Upper lobe of left lung (tissue), 6 donors: ENCODE results near the gene FCER1G. TPM values are rescaled to one million over a fixed set of nuclear protein-coding genes. Genes with fewer than 3 reads are reported as not detected.

Source experiments
- ATAC-seq, 2 donors: fragments of 200-7000 bp; cut with Tn5 transposase; one replicate each; pipeline ENCODE4 v1.9.1; 2022; ENCODE audit warnings: mild to moderate bottlenecking in 2 of 2, moderate library complexity in 2 of 2; ENCODE audit not compliant: low FRiP score in 2 of 2
- DNase-seq, 2 donors: peaks; one replicate each; pipeline ENCODE4 v3.0.0-alpha.2; 2019 to 2020
- H3K27ac ChIP-seq, 4 donors: fragments of 200-600 bp; sonication (generic); one replicate each; pipeline ENCODE4 v1.5.1; 2016 to 2019
- H3K27me3 ChIP-seq, 4 donors: fragments of 200-600 bp; sonication (generic); one replicate each; pipeline ENCODE4 v1.5.1; 2017 to 2019
- H3K36me3 ChIP-seq, 4 donors: fragments of 200-600 bp; sonication (generic); one replicate each; pipeline ENCODE4 v1.5.1; 2016 to 2019
- H3K4me1 ChIP-seq, 4 donors: fragments of 200-600 bp; sonication (generic); one replicate each; pipeline ENCODE4 v1.5.1; 2018 to 2019
- H3K4me3 ChIP-seq, 4 donors: fragments of 200-600 bp; sonication (generic); one replicate each; pipeline ENCODE4 v1.5.1; 2017 to 2019; ENCODE audit warnings: mild to moderate bottlenecking in 2 of 4, moderate library complexity in 1 of 4
- H3K9me3 ChIP-seq, 4 donors: fragments of 200-600 bp; sonication (generic); one replicate each; pipeline ENCODE4 v1.5.1; 2018 to 2019
- CTCF ChIP-seq, 6 experiments: fragments of 450-650 bp in 4 of 6; fragments of 200-600 bp in 2 of 6; sonication (generic) in 2 of 6; IDR thresholded peaks; one replicate each; pipeline ENCODE4 v1.5.1; 2016 to 2019; ENCODE audit warnings: antibody characterized with exemption in 6 of 6
- EP300 ChIP-seq, 4 donors: sonication (generic); formaldehyde crosslinking; IDR thresholded peaks; one replicate each; pipeline ENCODE4 v1.5.1; 2017; ENCODE audit warnings: antibody characterized with exemption in 4 of 4, control low read depth in 2 of 4
- POLR2A ChIP-seq, 4 donors: fragments of 450-650 bp; IDR thresholded peaks; one replicate each; pipeline ENCODE4 v1.5.1; 2016 to 2017; ENCODE audit warnings: antibody characterized with exemption in 4 of 4, mild to moderate bottlenecking in 2 of 4
- POLR2AphosphoS5 ChIP-seq, 2 donors: sonication (generic); formaldehyde crosslinking; IDR thresholded peaks; one replicate each; pipeline ENCODE4 v1.5.1; 2017; ENCODE audit warnings: antibody characterized with exemption in 2 of 2
- WGBS, 2 donors: methylation state at CpG; one replicate each; pipeline ENCODE4 v1.1.5; 2017 to 2018; 5-methylcytosine and 5-hydroxymethylcytosine counted together
- total RNA-seq, 6 donors: library from RNA; depleted of rRNA in 4 of 6; stranded (reverse); fragments of >200 nt in 4 of 6; gene quantifications; one replicate each; pipeline versions ENCODE4 v1.1.0 to v1.2.1, GENCODE V29; 2016 to 2021
- donor health status: DM: no; HTN: no; CAD: no; lungs with moderate emphysema.
- donor health status: DM: no; HTN: yes; CAD: no; lungs with severe emphysema.

Gene FCER1G
- total RNA-seq, 6 donors from 2014 or later: 75.4 to 233 (median 176) TPM

- TF ChIP-seq POLR2AphosphoS5 (IDR thresholded peaks at IDR 0.05) (peak in 1 of 2 donors; percentile 17), EP300 (IDR thresholded peaks at IDR 0.05) (peak in 1 of 4 donors; percentile 9), CTCF (IDR thresholded peaks at IDR 0.05) (peak; percentile 78 to 92 (median 81)), POLR2A (IDR thresholded peaks at IDR 0.05) (no peak)
- Histone ChIP-seq H3K27ac (peak overlapping the region in 1 of 4 donors; percentile 3), H3K27me3 (no peaks in the 10 kb centered on the region), H3K4me1 (peaks cover 4 to 16% (median 6%) of the 10 kb centered on the region in 4 donors), H3K9me3 (no peaks in the 10 kb centered on the region), H3K36me3 (peaks cover 0 to 10% (median 0%) of the 10 kb centered on the region in 4 donors), H3K4me3 (no peak overlapping the region)
- 37 to 62% methylated on average over 7 to 15 of the region's 15 CpGs for WGBS, 2 donors
- ATAC-seq: peak; percentile 72 to 77
- DNase-seq: peak; percentile 50 to 64
Observed at GRCh38 chr1:161192476-161193465, 22.3 kb upstream of the FCER1G start.

- TF ChIP-seq EP300 (IDR thresholded peaks at IDR 0.05) (no peak), CTCF (IDR thresholded peaks at IDR 0.05) (no peak), POLR2A (IDR thresholded peaks at IDR 0.05) (no peak), POLR2AphosphoS5 (IDR thresholded peaks at IDR 0.05) (no peak)
- peaks cover 0 to 10% (median 0%) of the 10 kb centered on the region in 4 donors for H3K36me3 ChIP-seq
- no peaks in the 10 kb centered on the region for H3K9me3 ChIP-seq
- no peak overlapping the region for H3K4me3 ChIP-seq
- ATAC-seq (no peak), DNase-seq (peak in 1 of 2 donors; percentile 82)
- WGBS, 2 donors: 86 to 91% methylated on average over 9 to 17 of the region's 21 CpGs
- H3K27me3 ChIP-seq: no peaks in the 10 kb centered on the region
- H3K4me1 ChIP-seq: peaks cover 5 to 25% (median 13%) of the 10 kb centered on the region in 4 donors
- no peak overlapping the region for H3K27ac ChIP-seq
Observed at GRCh38 chr1:161193561-161194235, 21.4 kb upstream of the FCER1G start.

GRCh38 chr1:161195171-161195570 is 19.9 kb upstream of the FCER1G start:
- Histone ChIP-seq H3K4me1 (peaks cover 14 to 40% (median 25%) of the 10 kb centered on the region in 4 donors), H3K27ac (no peak overlapping the region), H3K27me3 (no peaks in the 10 kb centered on the region), H3K36me3 (peaks cover 0 to 10% (median 0%) of the 10 kb centered on the region in 4 donors), H3K4me3 (no peak overlapping the region), H3K9me3 (no peaks in the 10 kb centered on the region)
- WGBS, 2 donors: 69 to 76% methylated on average over 4 of the region's 4 CpGs
- ATAC-seq (no peak), DNase-seq (no peak)
- TF ChIP-seq CTCF (IDR thresholded peaks at IDR 0.05): no peak
- TF ChIP-seq POLR2A (IDR thresholded peaks at IDR 0.05): no peak
- TF ChIP-seq EP300 (IDR thresholded peaks at IDR 0.05): no peak
- no peak for TF ChIP-seq POLR2AphosphoS5 (IDR thresholded peaks at IDR 0.05)

- peak overlapping the region in 1 of 4 donors; percentile 97 for H3K27ac ChIP-seq
- H3K36me3 ChIP-seq: peaks cover 0 to 9% (median 0%) of the 10 kb centered on the region in 4 donors
- ATAC-seq: no peak
- peak overlapping the region in 1 of 4 donors; percentile 39 for H3K4me3 ChIP-seq
- H3K27me3 ChIP-seq: no peaks in the 10 kb centered on the region
- H3K4me1 ChIP-seq: peaks cover 23 to 49% (median 34%) of the 10 kb centered on the region in 4 donors
- WGBS, 2 donors: 98 to 100% methylated on average over 2 to 7 of the region's 7 CpGs
- TF ChIP-seq CTCF (IDR thresholded peaks at IDR 0.05) (no peak), POLR2AphosphoS5 (IDR thresholded peaks at IDR 0.05) (no peak), EP300 (IDR thresholded peaks at IDR 0.05) (no peak), POLR2A (IDR thresholded peaks at IDR 0.05) (no peak)
- DNase-seq: no peak
- H3K9me3 ChIP-seq: no peaks in the 10 kb centered on the region
Observed at GRCh38 chr1:161196111-161196510, 19.0 kb upstream of the FCER1G start.
